ENCODE results near the gene SH3BGR.
A peak's percentile ranks its signal among the peaks of the same experiment; 100 is the strongest.

Gene SH3BGR

GRCh38 chr21:39444421-39445180 lies 7.2 kb upstream of the SH3BGR start:
- H3K27me3 ChIP-seq: no peaks in the 10 kb centered on the region
- peaks cover 0 to 14% (median 8%) of the 10 kb centered on the region in 4 donors for H3K4me1 ChIP-seq
- H3K27ac ChIP-seq: peak overlapping the region; percentile 85 to 91
- no peaks in the 10 kb centered on the region for H3K36me3 ChIP-seq
- intact Hi-C loops (cut with DNase I; ENCODE audit: low total_unique reads): loop anchor here (10.0 kb wide), 1 partner anchor 60 kb away; a partner anchor contains a TSS
- no peak for DNase-seq
- peak overlapping the region; percentile 83 to 86 for H3K4me3 ChIP-seq
- TF ChIP-seq, protein P1, sequence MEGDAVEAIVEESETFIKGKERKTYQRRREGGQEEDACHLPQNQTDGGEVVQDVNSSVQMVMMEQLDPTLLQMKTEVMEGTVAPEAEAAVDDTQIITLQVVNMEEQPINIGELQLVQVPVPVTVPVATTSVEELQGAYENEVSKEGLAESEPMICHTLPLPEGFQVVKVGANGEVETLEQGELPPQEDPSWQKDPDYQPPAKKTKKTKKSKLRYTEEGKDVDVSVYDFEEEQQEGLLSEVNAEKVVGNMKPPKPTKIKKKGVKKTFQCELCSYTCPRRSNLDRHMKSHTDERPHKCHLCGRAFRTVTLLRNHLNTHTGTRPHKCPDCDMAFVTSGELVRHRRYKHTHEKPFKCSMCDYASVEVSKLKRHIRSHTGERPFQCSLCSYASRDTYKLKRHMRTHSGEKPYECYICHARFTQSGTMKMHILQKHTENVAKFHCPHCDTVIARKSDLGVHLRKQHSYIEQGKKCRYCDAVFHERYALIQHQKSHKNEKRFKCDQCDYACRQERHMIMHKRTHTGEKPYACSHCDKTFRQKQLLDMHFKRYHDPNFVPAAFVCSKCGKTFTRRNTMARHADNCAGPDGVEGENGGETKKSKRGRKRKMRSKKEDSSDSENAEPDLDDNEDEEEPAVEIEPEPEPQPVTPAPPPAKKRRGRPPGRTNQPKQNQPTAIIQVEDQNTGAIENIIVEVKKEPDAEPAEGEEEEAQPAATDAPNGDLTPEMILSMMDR (IDR thresholded peaks at IDR 0.05): no peak
- H3K9me3 ChIP-seq: no peaks in the 10 kb centered on the region

DNA sequence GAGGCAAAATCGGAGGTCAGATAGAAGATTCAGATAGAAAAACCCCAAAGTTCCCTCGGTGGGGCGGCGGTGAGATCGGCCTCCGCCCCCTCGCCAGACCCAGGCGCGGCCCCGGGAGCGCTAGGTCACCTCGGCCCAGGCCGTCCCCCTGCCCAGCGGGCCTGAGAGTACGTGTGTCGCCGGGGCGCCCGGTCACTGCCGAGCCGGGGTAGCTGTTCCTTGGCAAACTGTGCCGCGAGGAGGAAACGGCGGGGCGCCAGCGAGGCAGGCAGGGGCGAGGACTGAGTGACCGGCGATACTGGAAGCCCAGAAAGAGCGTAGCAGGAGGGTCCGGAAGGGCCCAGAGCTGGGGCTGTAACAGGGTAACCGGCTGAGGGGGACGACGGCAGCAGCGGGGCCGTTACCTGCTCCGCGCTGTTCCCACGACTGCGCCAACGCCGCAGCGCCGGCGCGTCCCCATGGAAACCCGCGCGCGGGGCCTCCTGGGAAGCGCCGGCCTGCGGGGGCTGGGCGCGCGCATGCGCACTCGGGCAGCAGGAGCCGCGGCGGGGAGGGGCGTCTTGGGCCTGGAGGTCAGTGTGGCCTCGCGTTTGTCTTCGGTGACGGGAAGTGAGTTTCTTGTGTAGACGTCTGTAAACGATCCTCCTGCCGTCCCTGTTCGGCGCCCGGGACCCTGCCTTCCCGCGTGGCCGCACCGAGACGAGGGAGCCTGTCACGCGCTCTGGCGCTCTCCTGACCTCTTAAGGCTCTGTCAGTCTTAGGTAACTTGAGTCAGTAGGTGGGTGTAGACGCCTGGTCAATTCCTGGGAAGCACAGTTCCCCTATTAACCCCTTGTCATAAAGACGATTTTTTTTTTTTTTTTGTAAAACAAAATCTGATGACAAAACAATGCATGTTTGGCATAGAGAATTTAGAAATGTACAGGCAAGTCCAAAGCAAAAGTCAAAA lies 6.2 kb upstream of the SH3BGR start, which contains the start of gene LCA5L:
Gene LCA5L, minus strand, starts transcription at position 458 of the 949 bp plus-strand sequence. CDS start 17,285 bp downstream, outside the sequence.
- Histone ChIP-seq H3K4me1 (peaks cover 0 to 17% (median 8%) of the 10 kb centered on the region in 4 donors), H3K27me3 (no peaks in the 10 kb centered on the region), H3K9me3 (no peaks in the 10 kb centered on the region), H3K36me3 (no peaks in the 10 kb centered on the region), H3K27ac (peak within 1 kb of the TSS; percentile 85 to 91), H3K4me3 (peak within 1 kb of the TSS; percentile 83 to 86)
- DNase-seq: peak; percentile 86 to 93
- intact Hi-C loops (cut with DNase I; ENCODE audit: low total_unique reads): loop anchor here (10.0 kb wide), 1 partner anchor 61 kb away; a partner anchor contains a TSS
- TF ChIP-seq, protein P1 (IDR thresholded peaks at IDR 0.05): no peak

DNA sequence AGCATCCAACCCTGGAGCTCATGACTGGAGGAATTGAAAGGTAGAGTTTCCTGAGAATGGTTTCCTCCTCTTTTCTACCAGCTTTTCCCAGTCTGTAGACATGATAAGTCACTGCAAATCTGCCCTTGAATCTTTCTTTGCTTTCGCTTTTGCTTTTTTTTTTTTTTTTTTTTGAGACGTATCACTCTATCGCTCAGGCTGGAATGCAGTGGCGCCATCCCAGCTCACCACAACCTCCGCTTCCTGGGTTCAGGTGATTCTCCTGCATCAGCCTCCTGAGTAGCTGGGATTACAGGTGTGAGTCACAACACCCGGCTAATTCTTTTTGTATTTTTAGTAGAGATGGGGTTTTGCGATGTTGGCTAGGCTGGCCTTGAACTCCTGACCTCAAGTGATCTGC lies 4.5 kb upstream of the SH3BGR start:
- intact Hi-C loops (cut with DNase I; ENCODE audit: low total_unique reads): loop anchor here (10.0 kb wide), 1 partner anchor 62 kb away; a partner anchor contains a TSS
- no peaks in the 10 kb centered on the region for H3K9me3 ChIP-seq
- TF ChIP-seq, protein P1 (IDR thresholded peaks at IDR 0.05): no peak

GRCh38 chr21:39452207-39452969 lies 618 bp downstream of the SH3BGR start:
- H3K36me3 ChIP-seq: no peaks in the 10 kb centered on the region
- H3K4me3 ChIP-seq: peak overlapping the region; percentile 47 to 49
- H3K4me1 ChIP-seq: peaks cover 0 to 32% (median 5%) of the 10 kb centered on the region in 4 donors
- H3K27me3 ChIP-seq: no peaks in the 10 kb centered on the region
- intact Hi-C loops (cut with DNase I; ENCODE audit: low total_unique reads): no loop called here
- peak overlapping the region; percentile 67 to 70 for H3K27ac ChIP-seq
- TF ChIP-seq, protein P1 (IDR thresholded peaks at IDR 0.05): no peak
- no peaks in the 10 kb centered on the region for H3K9me3 ChIP-seq
- DNase-seq: no peak

More for the DNA sequence above, 4.5 kb upstream of the SH3BGR start:
- Histone ChIP-seq H3K27ac (no peak overlapping the region), H3K27me3 (no peaks in the 10 kb centered on the region), H3K36me3 (no peaks in the 10 kb centered on the region), H3K4me1 (peaks cover 0 to 23% (median 8%) of the 10 kb centered on the region in 4 donors), H3K4me3 (no peak overlapping the region)
- no peak for DNase-seq

DNA sequence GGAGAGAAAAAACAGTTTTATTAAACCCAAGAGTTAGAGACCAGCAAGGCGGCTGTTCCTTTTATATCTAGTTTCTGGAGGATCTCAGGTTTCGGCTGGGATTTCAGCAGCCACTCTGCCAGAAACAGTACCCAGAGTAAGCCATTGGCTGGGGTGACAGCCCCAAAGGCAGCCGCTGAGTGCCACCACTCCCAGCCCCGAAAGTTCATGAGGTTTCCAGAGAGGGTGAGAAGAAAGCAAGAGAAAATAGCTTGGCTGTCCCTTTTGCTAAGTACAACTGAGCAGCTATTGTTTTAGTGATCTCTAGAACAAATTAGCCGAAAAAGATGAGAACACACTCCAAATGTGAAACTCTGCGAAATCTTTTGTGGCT lies 1.2 kb downstream of the SH3BGR start:
- Histone ChIP-seq H3K36me3 (no peaks in the 10 kb centered on the region), H3K27me3 (no peaks in the 10 kb centered on the region), H3K4me3 (peak overlapping the region; percentile 47 to 49), H3K27ac (peak overlapping the region; percentile 67 to 70), H3K4me1 (peaks cover 0 to 32% (median 5%) of the 10 kb centered on the region in 4 donors), H3K9me3 (no peaks in the 10 kb centered on the region)
- TF ChIP-seq, protein P1 (IDR thresholded peaks at IDR 0.05): no peak
- DNase-seq: no peak
- intact Hi-C loops (cut with DNase I; ENCODE audit: low total_unique reads): no loop called here

Data from tibial artery (tissue), 4 donors.